H1 (cell line): ENCODE measurements around the gene ARHGAP23.

ENCODE experiments used
- CEBPB ChIP-seq: IDR thresholded peaks from 2 replicates; pipeline ENCODE4 v1.6.1; 2012; ENCODE audit warnings: low read depth, low read length
- EP300 ChIP-seq, 2 experiments: IDR thresholded peaks; 1 replicate in 1 of 2; 2 replicates in 1 of 2; pipeline ENCODE4 v1.6.1; 2011 to 2012; ENCODE audit warnings: low read depth in 2 of 2, low read length in 2 of 2, mild to moderate bottlenecking in 2 of 2, borderline replicate concordance in 1 of 2, inconsistent platforms in 1 of 2, moderate library complexity in 1 of 2
- PHF8 ChIP-seq: fragments of 200-600 bp; sonication (generic); conservative IDR thresholded peaks from 2 replicates; pipeline ENCODE4 v1.7.1; 2012; ENCODE audit warnings: low read depth, mild to moderate bottlenecking, inconsistent platforms, low read length, moderate library complexity
- POLR2AphosphoS5 ChIP-seq: IDR thresholded peaks from 2 replicates; pipeline ENCODE4 v1.6.1; 2011; ENCODE audit warnings: low read depth, low read length
- RFX5 ChIP-seq: IDR thresholded peaks from 2 replicates; pipeline ENCODE4 v1.6.1; 2011; ENCODE audit warnings: low read depth, low read length, improper control_type of control experiment, borderline replicate concordance
- SP1 ChIP-seq: IDR thresholded peaks from 2 replicates; pipeline ENCODE4 v1.6.1; 2011; ENCODE audit warnings: low read depth, low read length
- TAF1 ChIP-seq: IDR thresholded peaks from 2 replicates; pipeline ENCODE4 v1.6.1; 2011; ENCODE audit warnings: mild to moderate bottlenecking, low read depth, low read length
- TCF12 ChIP-seq: IDR thresholded peaks from 2 replicates; pipeline ENCODE4 v1.6.1; 2011; ENCODE audit warnings: low read depth, mild to moderate bottlenecking, low read length
- USF2 ChIP-seq: IDR thresholded peaks from 2 replicates; pipeline ENCODE4 v1.6.1; 2011; ENCODE audit warnings: low read length, improper control_type of control experiment
- YY1 ChIP-seq: IDR thresholded peaks from 2 replicates; pipeline ENCODE4 v1.6.1; 2011; ENCODE audit warnings: low read depth, mild to moderate bottlenecking, low read length
- ZNF274 ChIP-seq: IDR thresholded peaks from 2 replicates; pipeline ENCODE4 v1.7.0; 2012; ENCODE audit warnings: low read length, borderline replicate concordance; ENCODE audit errors: extremely low read depth
- TF ChIP-seq, protein P1 (sequence below), 3 experiments: IDR thresholded peaks; 1 replicate in 2 of 3; 2 replicates in 1 of 3; pipeline versions ENCODE4 v1.5.1 to v1.6.1; 2011; ENCODE audit warnings: low read length in 3 of 3, mild to moderate bottlenecking in 3 of 3, inconsistent platforms in 2 of 3, low read depth in 1 of 3, moderate library complexity in 1 of 3; ENCODE audit not compliant: insufficient read depth in 1 of 3; ENCODE audit errors: control extremely low read depth in 1 of 3
- TF ChIP-seq, protein P2 (sequence below): IDR thresholded peaks from 2 replicates; pipeline ENCODE4 v1.6.1; 2012; ENCODE audit warnings: low read length, inconsistent platforms

GRCh38 chr17:38510421-38511149 lies 82.3 kb downstream of the ARHGAP23 start:
- TF ChIP-seq, protein P1, sequence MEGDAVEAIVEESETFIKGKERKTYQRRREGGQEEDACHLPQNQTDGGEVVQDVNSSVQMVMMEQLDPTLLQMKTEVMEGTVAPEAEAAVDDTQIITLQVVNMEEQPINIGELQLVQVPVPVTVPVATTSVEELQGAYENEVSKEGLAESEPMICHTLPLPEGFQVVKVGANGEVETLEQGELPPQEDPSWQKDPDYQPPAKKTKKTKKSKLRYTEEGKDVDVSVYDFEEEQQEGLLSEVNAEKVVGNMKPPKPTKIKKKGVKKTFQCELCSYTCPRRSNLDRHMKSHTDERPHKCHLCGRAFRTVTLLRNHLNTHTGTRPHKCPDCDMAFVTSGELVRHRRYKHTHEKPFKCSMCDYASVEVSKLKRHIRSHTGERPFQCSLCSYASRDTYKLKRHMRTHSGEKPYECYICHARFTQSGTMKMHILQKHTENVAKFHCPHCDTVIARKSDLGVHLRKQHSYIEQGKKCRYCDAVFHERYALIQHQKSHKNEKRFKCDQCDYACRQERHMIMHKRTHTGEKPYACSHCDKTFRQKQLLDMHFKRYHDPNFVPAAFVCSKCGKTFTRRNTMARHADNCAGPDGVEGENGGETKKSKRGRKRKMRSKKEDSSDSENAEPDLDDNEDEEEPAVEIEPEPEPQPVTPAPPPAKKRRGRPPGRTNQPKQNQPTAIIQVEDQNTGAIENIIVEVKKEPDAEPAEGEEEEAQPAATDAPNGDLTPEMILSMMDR (IDR thresholded peaks at IDR 0.05; ENCODE audit: control extremely low read depth in 1 of 3, insufficient read depth in 1 of 3, low read depth in 1 of 3, low read length in 3 of 3), result peak; percentile 33 to 74 (median 48)
- TF ChIP-seq USF2 (no peak), TCF12 (no peak), EP300 (IDR thresholded peaks at IDR 0.05; ENCODE audit: borderline replicate concordance in 1 of 2, low read depth in 2 of 2, low read length in 2 of 2) (no peak), YY1 (no peak), RFX5 (no peak), SP1 (no peak), CEBPB (no peak), ZNF274 (no peak), POLR2AphosphoS5 (peak; percentile 4; the same call in 1 of the 2 replicates), TAF1 (no peak), PHF8 (no peak)
- TF ChIP-seq, protein P2, sequence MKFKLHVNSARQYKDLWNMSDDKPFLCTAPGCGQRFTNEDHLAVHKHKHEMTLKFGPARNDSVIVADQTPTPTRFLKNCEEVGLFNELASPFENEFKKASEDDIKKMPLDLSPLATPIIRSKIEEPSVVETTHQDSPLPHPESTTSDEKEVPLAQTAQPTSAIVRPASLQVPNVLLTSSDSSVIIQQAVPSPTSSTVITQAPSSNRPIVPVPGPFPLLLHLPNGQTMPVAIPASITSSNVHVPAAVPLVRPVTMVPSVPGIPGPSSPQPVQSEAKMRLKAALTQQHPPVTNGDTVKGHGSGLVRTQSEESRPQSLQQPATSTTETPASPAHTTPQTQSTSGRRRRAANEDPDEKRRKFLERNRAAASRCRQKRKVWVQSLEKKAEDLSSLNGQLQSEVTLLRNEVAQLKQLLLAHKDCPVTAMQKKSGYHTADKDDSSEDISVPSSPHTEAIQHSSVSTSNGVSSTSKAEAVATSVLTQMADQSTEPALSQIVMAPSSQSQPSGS, result 0 out of 2 replicates have a peak, but pooled peaks have one; percentile 24
